BJ (cell line): Measurements from ENCODE around the gene KRT81. TPM values are rescaled to one million over a fixed set of nuclear protein-coding genes. Genes with fewer than 3 reads are reported as not detected.

ENCODE experiments used
- CTCF ChIA-PET: fragments of 350-600 bp; formaldehyde crosslinking; extraction: SDS; loops from one replicate; lab custom pipeline; 2021; ENCODE audit warnings: antibody characterized with exemption, inconsistent platforms; lab: Yijun Ruan, JAX
- POLR2A ChIA-PET: fragments of 300-600 bp; sonication (Branson Sonifier 250); formaldehyde crosslinking; extraction: SDS; loops from one replicate; lab custom pipeline; 2021; ENCODE audit warnings: antibody characterized with exemption; lab: Charles Lee
- DNase-seq: peaks from one replicate; pipeline ENCODE4 v3.0.0-alpha.2; 2011; ENCODE audit warnings: low read depth
- H3K27me3 ChIP-seq: 2 replicates; pipeline ENCODE4 v1.6.0; 2011; ENCODE audit warnings: low read length; ENCODE audit not compliant: control insufficient read depth, insufficient read depth
- H3K36me3 ChIP-seq: 2 replicates; pipeline ENCODE4 v1.5.1; 2011; ENCODE audit warnings: low read length; ENCODE audit not compliant: control insufficient read depth, insufficient read depth
- H3K4me3 ChIP-seq: 2 replicates; pipeline ENCODE4 v1.5.1; 2011; ENCODE audit warnings: low read depth, mild to moderate bottlenecking, control low read depth, low read length
- polyA plus RNA-seq: library from polyadenylated mRNA; depleted of rRNA; stranded (reverse); fragments of >200 nt; gene quantifications from 2 replicates; pipeline ENCODE4 v1.2.3, GENCODE V29; 2011
- TF ChIP-seq, protein P1 (sequence below): IDR thresholded peaks from 2 replicates; pipeline ENCODE4 v1.5.1; 2011; ENCODE audit warnings: low read depth, mild to moderate bottlenecking, control low read depth, inconsistent platforms, low read length, moderate library complexity; ENCODE audit not compliant: insufficient read depth

KRT81 gene
- polyA plus RNA-seq, 1 experiment: 24.7 TPM

DNA sequence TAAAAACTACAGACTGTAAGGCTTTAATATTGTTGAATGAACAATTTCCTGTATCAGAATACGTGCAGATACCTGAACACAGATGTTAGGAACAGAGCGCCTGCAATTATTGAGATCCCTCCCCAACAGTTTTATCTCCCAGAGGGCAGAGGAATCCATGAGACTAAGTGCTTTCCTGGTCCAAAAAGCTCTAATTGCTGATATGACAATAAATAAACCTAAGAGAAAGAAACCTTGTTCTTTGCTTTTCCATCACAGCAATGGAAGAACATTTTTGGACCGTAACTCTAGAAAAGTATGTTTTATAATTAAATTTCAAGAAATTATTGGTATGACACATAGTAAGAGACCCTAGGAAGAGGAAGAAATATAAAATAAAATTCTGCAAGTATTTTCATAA lies 42.9 kb upstream of the KRT81 start:
- DNase-seq: no peak
- no peaks in the 10 kb centered on the region for H3K36me3 ChIP-seq
- TF ChIP-seq, protein P1, sequence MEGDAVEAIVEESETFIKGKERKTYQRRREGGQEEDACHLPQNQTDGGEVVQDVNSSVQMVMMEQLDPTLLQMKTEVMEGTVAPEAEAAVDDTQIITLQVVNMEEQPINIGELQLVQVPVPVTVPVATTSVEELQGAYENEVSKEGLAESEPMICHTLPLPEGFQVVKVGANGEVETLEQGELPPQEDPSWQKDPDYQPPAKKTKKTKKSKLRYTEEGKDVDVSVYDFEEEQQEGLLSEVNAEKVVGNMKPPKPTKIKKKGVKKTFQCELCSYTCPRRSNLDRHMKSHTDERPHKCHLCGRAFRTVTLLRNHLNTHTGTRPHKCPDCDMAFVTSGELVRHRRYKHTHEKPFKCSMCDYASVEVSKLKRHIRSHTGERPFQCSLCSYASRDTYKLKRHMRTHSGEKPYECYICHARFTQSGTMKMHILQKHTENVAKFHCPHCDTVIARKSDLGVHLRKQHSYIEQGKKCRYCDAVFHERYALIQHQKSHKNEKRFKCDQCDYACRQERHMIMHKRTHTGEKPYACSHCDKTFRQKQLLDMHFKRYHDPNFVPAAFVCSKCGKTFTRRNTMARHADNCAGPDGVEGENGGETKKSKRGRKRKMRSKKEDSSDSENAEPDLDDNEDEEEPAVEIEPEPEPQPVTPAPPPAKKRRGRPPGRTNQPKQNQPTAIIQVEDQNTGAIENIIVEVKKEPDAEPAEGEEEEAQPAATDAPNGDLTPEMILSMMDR: no peak
- no peak overlapping the region for H3K4me3 ChIP-seq
- H3K27me3 ChIP-seq: peaks cover 5% of the 10 kb centered on the region
- ChIA-PET POLR2A (no interaction called here), CTCF (interaction anchor here (0.9 to 1.4 kb wide), 3 partner anchors 38 to 551 kb away, joined by 3 to 5 read pairs (median 3); no protein-coding TSS in a partner anchor)

DNA sequence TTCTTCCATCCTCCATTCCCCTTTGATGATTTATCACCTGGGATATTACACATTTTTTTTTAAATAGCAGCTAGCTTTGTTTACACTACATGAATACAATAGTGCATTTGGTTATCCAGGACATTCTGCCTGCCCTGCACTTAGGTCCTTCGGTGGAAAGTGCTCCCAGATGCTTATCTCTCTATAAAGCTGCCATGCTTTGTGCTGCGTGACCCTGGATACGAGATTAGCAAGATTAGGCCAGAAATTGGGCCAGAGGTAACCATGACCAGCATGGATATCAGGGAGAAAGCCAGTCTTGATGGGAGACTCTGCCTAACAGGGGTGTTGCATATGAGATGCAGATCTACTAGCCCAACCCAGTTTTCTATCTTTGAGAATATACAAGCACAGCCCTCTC lies 42.0 kb upstream of the KRT81 start:
- ChIA-PET POLR2A (no interaction called here), CTCF (interaction anchor here (0.9 kb wide), 1 partner anchor 546 kb away, joined by 3 read pairs; no protein-coding TSS in a partner anchor)
- TF ChIP-seq, protein P1: no peak
- no peak for DNase-seq
- H3K4me3 ChIP-seq: no peak overlapping the region
- H3K36me3 ChIP-seq: no peaks in the 10 kb centered on the region
- peaks cover 5% of the 10 kb centered on the region for H3K27me3 ChIP-seq

DNA sequence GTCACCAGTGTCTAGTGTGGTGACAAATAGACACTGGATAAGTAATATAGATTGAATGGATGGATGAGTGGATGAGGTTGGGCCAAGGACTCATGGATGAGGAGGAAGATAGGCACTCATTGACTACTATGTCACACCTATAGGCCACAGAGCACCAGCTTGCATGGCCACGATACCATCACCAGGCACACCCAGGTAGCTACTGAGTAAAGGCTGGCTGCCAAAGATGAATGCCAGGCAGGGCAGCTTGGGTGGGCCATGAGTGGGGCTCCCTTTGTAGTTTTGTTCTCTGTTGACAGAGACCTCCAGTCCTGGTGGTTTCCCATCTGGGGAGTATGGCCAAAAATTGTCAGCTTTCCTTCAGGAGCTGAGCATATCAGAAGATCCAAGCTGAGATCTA lies 41.0 kb upstream of the KRT81 start:
- Histone ChIP-seq H3K4me3 (no peak overlapping the region), H3K27me3 (peaks cover 5% of the 10 kb centered on the region), H3K36me3 (no peaks in the 10 kb centered on the region)
- POLR2A ChIA-PET: interaction anchor here (0.6 kb wide), 1 partner anchor 225 kb away, joined by 5 read pairs; no protein-coding TSS in a partner anchor
- TF ChIP-seq, protein P1: no peak
- CTCF ChIA-PET: interaction anchor here (0.9 to 1.5 kb wide), 4 partner anchors 12 to 548 kb away, joined by 3 read pairs; no protein-coding TSS in a partner anchor
- DNase-seq: no peak

DNA sequence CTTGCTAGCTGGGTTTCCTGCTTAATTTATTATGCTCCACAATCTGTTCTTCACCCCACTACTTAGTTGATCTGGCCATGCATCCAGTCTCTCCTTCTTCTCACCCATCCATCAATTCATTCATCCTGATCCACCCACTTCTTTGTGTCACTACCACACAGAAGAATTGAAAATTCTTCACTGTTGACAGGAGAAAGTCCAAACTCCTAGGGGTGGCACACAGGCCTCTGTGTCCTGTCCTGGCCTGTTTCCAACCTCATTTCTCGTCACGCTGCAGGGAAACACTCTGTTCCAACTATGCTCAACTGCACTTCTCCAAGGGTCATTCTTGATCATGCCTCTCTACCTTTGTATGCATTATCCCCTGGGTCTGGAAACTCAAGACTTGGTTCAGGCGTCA lies 40.5 kb upstream of the KRT81 start:
- ChIA-PET POLR2A (no interaction called here), CTCF (interaction anchor here (1.2 to 1.5 kb wide), 4 partner anchors 11 to 549 kb away, joined by 3 to 4 read pairs (median 3); no protein-coding TSS in a partner anchor)
- TF ChIP-seq, protein P1: no peak
- H3K27me3 ChIP-seq: peaks cover 5% of the 10 kb centered on the region
- H3K36me3 ChIP-seq: no peaks in the 10 kb centered on the region
- H3K4me3 ChIP-seq: no peak overlapping the region
- no peak for DNase-seq

DNA sequence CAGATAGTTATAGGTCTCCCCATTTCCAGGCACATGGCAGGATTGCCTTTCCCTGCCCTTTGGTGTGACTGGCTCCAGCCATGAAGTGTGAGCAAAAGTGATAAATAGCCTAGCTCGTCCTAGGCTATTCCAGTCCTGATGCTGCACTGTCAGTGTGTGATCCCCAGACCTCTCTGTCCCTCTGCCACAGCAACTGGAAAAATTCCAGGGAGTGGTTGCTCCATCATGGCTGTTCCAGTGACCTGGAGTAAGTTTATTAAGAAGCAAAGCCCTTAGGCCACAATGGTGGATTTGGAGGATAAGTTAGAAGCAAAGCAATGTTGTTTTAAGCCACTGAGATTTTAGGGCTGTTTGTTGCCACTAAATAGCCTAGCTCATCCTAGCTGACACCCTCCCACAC lies 39.7 kb upstream of the KRT81 start:
- TF ChIP-seq, protein P1: no peak
- ChIA-PET CTCF (interaction anchor here (0.7 to 1.5 kb wide), 5 partner anchors 11 to 118 kb away, joined by 3 to 4 read pairs (median 3); no protein-coding TSS in a partner anchor), POLR2A (no interaction called here)
- DNase-seq: no peak
- peaks cover 5% of the 10 kb centered on the region for H3K27me3 ChIP-seq
- no peaks in the 10 kb centered on the region for H3K36me3 ChIP-seq
- no peak overlapping the region for H3K4me3 ChIP-seq
